ENCODE measurements around the gene FAM149A. TPM values are rescaled to one million over a fixed set of nuclear protein-coding genes. Genes with fewer than 3 reads are reported as not detected.

The FAM149A gene
- total RNA-seq, 4 donors from 2014 or later, result 10.2 to 19.8 (median 14.3) TPM

DNA sequence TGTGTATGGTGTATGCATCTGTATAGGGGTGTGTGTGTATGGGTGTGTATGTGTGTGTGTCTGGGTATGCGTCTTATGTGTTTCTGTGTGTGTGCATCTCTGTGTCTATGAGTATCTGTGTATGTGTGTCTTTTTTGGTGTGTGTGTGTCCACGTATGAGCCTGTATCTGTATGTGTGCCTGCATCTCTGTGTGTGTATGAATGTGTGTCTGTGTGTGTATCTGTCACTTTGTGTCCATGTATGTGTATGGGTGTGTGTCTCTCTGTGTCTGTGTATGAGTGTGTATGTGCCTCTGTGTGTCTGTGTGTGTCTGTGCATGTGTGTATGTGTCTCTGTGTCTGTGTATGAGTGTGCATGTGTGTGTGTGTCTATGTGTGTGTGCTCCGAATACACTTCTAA is 24.3 kb downstream of the FAM149A start:
- TF ChIP-seq, protein P1, sequence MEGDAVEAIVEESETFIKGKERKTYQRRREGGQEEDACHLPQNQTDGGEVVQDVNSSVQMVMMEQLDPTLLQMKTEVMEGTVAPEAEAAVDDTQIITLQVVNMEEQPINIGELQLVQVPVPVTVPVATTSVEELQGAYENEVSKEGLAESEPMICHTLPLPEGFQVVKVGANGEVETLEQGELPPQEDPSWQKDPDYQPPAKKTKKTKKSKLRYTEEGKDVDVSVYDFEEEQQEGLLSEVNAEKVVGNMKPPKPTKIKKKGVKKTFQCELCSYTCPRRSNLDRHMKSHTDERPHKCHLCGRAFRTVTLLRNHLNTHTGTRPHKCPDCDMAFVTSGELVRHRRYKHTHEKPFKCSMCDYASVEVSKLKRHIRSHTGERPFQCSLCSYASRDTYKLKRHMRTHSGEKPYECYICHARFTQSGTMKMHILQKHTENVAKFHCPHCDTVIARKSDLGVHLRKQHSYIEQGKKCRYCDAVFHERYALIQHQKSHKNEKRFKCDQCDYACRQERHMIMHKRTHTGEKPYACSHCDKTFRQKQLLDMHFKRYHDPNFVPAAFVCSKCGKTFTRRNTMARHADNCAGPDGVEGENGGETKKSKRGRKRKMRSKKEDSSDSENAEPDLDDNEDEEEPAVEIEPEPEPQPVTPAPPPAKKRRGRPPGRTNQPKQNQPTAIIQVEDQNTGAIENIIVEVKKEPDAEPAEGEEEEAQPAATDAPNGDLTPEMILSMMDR (IDR thresholded peaks at IDR 0.05; ENCODE audit: low read depth), result no peak

DNA sequence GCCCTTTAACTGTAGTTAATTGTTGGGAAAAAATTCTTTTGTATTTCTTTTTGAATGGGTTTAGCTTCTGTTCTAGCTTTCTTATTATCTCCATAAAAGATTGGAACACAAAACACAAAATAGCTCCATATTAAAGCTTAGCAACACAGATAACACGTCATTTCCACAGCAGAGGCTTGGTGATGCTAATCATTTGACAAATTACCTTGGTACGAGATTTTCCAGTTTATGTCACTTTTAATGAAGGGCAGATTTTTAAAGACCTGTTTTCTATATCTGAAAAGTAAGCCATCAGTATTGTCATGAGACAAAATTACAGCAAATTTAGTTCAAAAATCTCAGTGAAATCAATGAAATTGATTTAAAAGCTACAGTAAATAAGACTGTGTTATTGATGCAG is 27.4 kb downstream of the FAM149A start:
- TF ChIP-seq, protein P1 (IDR thresholded peaks at IDR 0.05; ENCODE audit: low read depth), result no peak

DNA sequence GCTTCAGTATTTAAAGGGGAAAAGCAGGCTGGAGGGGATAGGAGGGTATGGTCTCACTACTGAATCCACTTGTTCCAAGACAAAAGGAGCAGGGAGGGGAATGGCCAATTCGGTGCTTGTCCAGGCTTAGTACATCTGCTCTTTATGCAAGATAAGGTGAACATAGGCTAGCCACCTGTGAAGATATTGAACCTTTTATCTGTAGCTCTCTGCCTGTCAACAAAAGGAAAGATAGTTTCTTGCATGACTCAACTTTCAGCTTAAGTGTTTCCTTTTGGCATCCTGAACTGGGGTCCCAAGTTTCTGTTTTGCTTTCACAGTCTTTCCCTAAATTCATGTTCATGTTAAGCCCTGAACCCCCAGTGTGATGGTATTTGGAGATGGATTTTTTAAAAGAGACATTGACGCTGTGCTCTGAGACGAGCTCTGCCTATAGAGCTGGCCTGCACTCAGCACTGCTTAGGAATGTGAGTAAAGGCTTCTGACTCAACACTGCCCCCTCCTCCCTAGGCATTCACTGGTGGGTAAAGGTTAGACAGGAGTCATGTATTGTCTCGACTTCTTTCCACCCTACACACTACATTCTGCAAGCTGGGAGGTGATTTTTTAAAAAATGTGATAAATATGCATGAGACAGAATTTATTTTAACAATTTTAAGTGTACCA is 28.2 kb downstream of the FAM149A start:
- TF ChIP-seq, protein P1 (IDR thresholded peaks at IDR 0.05; ENCODE audit: low read depth), result no peak

DNA sequence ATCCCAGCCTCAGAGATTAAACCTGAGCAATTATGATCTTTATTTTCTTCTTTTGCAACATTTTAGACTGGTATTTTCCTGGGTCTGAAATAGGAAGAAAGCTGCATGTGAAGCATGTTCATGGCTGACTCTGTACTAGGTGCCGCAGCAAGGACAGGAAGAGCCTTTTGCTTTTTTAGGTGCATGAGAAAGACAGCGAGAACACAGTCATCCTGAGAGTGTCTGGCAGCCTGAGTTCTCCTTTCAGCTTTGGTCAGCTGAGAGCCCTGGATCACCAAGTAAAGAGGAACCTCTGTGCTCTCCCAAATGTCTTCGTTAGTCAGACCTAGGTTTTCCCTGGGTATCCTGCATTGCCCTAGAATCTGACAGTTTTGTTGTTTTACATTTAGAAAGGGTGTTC is 29.8 kb downstream of the FAM149A start:
- TF ChIP-seq, protein P1 (IDR thresholded peaks at IDR 0.05; ENCODE audit: low read depth), result no peak

DNA sequence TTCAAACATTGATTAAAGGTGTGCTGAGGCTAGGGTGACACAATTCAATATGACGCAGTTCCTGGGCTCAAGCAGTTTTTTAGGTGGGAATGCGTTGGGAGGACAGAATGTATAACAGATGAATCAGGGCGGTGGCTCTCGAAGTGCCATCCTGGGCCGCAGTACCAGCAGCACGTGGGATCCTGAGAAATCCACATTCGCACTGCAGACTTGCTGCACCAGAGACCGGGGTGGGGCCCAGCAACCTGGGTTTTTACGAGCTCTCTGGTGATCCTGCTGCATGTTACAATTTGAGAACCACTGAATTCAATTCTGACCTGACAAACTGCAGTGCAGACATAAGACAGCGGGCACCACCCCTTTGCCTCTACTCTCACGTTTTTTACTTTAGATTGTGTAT is 30.4 kb downstream of the FAM149A start:
- TF ChIP-seq, protein P1 (IDR thresholded peaks at IDR 0.05; ENCODE audit: low read depth), result no peak

DNA sequence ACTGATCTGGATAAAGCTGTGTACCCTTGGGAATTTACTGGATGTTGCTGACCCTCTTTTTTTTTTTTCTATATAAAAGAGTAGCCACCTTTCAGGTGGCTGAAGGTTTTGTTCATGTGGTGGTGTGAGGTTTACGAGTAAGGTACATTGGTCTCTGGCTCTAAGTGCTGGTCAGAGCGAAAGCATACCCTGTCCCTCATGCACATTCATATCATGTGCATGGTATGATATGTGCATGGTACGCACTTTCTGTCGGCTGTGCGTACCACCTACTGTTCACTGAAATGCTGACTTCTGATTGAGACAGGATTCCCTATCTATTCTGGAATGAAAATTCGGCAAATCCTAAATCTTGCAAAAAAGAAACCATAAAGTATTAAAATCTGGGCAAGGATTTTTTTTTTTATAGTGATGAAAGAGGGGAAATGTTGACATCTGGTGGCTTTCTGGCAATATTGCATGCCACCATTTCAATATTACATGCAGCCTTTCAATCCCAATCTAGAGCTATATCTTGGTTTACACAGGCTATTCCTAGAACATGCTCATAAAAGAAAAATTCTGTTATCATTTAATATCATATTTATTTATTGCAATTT is 32.8 kb downstream of the FAM149A start:
- TF ChIP-seq, protein P1 (IDR thresholded peaks at IDR 0.05; ENCODE audit: low read depth), result no peak

DNA sequence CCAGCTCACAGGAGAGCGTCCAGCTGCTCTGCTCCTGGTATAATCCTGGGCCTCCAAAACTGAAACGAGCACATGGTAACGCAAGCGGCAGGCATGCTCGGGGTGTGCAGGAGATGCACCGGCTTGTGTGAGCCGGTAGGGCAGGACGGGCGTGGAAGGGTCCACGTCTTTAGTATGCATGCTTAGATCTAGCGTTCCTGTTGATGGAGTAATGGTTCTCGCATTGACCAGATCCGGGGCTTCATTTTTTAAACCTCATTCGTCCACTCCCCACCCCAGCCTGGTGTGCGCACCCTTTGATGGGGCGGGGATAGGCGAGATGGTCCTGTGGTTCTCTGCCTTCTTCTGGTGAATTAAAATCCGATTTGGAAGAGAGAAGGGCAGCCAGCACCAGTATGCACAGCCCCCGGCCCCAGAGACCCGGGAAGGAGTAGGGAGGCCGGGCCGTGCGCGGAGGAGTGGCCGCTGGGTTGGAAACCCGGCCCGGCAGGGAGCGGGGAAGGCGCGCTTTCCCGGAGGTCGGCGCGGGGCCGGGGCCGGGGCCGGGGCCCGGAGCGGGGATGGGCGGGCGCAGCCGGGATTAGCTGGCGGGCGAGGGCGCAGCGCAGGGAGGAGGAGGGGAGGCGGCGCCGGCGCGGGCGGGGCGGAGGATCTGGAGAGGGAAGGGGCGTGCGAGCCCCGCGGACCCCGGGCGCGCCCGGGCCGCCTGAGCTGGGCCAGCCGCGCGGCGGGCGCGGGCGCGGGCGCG is 39.9 kb downstream of the FAM149A start:
- TF ChIP-seq, protein P1 (IDR thresholded peaks at IDR 0.05; ENCODE audit: low read depth), result no peak

Measured in subcutaneous adipose tissue (tissue), 4 donors.